Measurements from ENCODE around the gene CD40.

CD40 gene

DNA sequence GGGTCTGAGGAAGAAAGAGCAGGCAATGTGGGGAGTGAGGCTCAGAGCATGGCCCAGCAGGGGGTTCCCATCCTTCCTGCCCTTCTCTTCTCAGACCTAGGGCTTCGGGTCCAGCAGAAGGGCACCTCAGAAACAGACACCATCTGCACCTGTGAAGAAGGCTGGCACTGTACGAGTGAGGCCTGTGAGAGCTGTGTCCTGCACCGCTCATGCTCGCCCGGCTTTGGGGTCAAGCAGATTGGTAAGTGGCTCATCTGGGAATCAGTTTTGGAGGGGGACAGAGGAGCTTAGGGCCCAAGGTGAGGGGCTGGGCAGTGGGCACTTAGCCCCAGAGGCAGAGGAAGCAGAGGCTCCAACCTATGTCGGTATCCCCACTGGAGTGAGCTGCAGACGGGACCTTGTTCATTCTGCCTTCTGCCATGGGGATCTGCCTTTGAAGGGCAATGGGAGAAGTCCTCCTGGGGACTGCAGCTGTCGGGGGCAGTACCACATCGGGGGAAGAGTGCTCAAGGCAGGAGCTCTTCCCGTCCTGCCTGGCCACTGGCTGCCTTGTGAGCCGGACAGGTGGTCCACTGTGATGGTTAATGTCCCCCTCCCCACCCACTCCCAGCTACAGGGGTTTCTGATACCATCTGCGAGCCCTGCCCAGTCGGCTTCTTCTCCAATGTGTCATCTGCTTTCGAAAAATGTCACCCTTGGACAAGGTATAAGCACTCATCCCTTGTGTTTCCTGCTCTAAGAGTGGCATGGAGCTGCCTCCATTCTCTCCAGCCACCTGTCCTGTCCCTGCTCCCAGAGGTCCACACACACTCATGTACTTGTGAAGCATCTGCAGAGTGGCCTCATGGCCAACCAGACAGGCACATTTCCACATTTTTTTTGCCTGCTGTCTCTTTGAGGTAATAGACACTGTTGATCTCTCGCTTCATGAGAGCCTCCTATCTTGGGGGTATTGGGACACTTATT is 4.7 kb downstream of the CD40 start:
- no peak for DNase-seq (ENCODE audit: low read depth, low spot score)

DNA sequence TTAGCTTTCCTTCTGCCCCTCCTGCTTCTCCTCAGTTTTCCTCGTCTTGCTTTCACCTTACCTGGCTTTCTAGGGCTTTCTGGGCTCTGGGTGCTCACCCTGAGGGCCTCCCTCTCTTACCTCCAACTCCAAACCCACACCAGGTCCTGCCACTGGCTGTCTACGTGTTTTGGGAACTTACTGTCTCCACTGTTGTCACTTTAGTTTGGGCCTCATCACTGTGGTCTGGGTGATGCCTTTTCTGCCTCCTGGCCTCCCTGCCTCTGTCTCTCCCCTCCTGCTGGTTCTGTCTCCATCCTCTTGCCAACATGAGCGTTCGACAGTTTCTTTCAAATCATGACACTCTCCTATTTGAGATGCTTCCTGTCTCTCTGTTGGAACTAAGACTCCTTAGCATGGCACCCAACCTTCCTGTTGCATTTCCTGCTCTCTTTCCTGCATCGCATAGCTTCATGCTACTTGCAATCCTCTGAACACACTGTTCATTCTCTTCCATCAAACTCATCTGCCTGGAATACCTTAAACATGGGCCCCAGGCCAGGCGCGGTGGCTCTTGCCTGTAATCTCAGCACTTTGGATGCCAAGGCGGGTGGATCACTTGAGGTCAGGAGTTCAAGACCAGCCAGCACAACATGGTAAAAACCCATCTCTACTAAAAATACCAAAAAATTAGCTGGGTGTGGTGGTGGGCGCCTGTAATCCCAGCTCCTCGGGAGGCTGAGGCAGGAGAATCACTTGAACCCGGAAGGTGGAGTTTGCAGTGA is 5.5 kb downstream of the CD40 start:
- DNase-seq (ENCODE audit: low read depth, low spot score): no peak

DNA sequence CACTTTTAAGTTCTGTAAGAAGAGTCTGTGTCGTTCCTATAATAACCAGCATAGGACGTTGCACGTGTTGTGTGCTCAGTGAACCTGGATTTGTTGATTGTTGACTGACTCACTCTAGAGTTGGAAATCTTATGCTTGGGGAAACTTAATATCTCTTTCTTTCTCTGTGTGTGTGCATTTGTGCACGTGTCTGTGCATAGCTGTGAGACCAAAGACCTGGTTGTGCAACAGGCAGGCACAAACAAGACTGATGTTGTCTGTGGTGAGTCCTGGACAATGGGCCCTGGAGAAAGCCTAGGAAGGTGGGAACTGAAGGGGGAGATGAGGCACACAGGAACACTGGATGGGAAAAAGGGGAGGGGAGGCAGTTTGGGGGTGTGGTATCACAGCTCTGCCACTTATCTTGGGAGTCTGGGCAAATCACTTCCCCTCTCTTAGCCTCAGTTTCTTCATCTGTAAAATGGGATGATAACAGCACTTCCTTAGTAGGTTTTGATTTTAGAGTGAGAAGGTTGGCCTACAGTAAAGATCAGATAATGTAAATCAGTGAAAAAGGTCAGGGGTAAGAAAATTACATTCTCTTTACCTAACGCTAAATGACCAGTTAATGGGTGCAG is 8.4 kb downstream of the CD40 start:
- no peak for DNase-seq (ENCODE audit: low read depth, low spot score)

DNA sequence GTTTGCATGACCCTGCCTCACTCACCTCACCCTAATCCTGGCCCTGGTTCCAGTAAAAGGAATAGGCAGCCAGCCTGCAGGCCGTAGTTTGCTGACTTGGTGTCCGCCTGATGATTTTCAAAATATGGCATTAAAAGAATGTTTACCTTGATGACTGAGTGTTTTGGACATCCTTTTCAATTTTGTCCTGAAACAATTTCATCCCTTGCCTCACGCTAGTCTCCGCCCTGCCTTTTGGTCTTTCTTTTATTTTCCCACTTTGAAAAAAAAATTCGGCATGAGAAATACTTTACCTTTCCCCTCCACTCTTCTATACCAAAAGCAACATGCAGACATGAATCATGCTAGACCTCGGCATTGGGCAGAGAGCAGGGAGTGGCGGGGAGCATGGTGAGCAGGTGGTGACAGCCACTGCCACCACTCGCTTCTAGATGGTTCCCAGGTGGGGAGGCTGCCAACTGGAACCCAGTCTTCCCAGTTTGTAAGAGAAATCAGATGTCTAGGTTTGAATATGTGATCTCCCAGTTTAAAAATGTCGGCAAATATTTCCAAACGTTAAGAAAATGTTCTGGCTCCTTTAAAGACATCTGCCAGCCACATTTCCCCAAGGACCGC is 9.4 kb downstream of the CD40 start:
- DNase-seq (ENCODE audit: low read depth, low spot score): no peak

DNA sequence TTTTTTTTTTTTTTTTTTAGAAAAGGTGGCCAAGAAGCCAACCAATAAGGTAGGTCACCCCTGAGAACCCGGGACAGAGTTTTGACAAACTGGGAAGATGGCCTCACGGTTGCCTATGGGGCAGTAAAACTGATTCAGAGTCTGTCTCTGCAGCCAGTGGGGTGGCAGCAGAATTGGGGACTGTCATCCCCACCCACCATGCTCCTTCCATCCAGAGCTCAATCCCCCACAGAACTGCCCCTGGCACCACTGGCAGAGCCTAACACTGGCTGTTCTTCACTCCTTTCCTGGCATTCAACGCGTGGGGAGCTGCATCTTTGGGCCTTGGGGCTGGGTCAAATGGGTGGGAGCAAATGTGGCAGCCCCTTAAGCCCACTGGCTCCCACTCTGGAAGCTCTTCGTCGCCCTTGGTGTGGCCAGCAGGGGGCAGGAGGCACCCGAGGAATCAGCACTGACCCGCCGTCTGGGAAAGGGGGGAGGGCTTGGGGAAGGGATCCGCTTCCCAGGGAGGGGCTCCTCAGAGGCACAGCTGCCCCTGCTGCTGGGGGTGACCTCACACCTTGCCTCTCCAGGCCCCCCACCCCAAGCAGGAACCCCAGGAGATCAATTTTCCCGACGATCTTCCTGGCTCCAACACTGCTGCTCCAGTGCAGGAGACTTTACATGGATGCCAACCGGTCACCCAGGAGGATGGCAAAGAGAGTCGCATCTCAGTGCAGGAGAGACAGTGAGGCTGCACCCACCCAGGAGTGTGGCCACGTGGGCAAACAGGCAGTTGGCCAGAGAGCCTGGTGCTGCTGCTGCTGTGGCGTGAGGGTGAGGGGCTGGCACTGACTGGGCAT is 10.4 kb downstream of the CD40 start:
- peak; percentile 52 for DNase-seq (ENCODE audit: low read depth, low spot score)

DNA sequence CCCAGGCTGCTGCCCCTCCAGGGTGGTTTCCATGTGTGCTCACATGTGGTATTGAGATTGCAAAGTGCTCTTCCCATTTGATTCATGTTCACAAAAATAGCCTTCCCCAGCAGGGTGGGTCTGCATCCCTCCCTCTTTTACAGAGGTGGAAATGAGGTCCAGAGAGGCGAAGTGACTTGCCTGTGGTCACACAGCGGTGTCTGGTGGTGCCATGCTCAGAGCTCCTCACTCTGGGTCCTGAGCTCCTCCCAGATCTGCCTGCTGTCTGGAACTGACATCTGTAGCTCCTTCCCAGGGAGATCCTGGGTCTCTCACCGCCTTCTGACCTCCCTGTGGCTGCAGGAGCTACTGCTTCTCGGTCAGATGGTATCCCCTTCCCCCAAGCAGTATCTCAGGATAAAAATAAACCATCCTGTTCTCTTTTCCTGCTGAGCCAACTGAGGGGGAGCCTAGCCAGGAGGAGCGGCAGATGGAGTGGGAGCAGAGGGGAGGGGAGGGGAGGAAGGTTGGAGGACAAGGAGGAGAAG is 11.9 kb downstream of the CD40 start:
- DNase-seq (ENCODE audit: low read depth, low spot score): no peak

DNA sequence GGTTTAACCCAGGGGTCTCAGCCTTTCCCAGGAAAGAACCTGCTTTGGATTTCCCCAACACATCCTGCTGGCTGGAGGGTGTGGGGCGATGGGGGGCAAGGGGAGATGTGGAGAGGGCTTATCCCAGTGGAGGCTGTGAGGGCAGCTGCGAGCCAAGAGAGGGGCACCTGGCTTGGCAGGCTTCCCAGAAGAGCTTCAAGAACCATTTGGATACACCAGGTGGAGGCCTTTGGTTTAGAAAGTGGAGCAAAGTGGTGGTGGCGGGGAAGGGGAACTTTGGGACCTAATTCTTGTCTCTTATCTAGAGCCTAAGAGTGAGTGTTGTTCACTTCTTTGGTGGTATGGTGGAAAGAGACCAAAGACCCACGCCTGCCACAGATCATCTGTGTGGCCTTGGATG is 12.4 kb downstream of the CD40 start:
- no peak for DNase-seq (ENCODE audit: low read depth, low spot score)

DNA sequence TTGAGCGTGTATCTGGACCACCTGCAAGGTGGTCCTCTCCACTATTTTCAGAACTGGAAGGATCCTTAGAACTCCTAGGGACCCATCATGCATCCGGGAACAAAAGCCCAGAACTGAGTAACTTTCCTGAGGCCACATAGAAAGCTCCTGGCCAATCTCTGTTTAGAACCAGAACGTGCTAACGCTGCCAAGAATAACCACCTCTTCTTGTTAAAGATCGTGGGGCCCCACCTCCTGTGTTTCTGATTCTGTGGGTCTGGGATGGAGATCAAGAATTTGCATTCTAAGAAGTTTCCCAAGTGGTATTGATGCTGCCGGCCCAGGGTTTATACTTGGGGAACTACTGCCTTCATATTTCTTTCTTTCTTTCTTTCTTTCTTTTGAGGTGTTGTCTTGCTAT is 13.3 kb downstream of the CD40 start:
- DNase-seq (ENCODE audit: low read depth, low spot score): peak; percentile 85

DNA sequence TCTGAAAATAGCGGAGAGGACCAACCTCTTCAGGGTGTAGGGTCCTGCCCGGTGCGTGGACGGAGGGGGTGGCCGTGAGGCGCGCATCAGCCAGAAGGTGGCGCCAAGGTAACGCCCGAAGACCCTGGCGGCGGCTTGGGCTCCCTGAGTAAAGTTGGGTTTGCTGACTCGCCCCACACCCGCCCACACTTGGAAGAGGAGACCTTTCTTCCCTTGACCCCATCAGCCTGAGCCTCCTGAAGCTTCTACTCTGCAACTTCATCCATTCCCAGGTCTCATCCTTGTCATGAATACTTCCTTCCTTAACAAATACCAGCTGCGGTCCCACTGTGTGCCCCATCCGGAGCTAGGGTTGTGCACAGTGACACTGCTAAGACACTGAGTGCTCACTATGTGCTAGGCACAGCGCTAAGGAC is 14.6 kb downstream of the CD40 start:
- DNase-seq (ENCODE audit: low read depth, low spot score): peak; percentile 85

DNA sequence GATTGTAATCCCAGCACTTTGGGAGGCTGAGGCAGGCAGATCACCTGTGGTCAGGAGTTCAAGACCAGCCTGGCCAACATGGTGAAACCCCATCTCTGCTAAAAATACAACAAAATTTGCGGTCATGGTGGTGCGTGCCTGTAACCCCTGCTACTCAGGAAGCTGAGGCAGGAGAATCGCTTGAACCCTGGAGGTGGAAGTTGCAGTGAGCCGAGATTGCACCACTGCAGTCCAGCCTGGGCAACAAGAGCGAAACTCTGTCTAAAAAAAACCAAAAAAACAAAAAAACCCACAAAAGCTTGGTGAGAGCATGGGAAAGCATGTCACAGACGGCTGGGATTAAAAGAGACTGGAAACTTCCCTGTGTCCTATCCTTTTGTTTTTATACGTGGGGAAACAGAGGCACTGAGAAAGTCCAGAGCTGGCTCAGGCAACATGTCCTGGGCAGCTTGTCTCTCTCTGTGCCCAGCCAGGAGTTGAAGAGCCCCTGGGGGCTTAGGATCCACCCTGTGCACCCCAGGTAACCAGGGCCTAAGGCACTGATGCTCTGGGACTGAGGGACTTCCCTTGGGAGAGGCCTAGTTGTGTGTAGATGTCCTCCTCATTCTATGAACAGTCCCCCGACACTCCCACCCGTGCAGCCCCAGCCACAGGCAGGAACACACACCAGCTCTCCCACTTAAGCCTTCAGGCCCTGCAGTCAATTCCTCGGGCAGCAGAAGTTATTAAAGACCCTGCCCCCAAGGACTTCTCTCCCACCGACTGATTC is 16.0 kb downstream of the CD40 start:
- no peak for DNase-seq (ENCODE audit: low read depth, low spot score)

DNA sequence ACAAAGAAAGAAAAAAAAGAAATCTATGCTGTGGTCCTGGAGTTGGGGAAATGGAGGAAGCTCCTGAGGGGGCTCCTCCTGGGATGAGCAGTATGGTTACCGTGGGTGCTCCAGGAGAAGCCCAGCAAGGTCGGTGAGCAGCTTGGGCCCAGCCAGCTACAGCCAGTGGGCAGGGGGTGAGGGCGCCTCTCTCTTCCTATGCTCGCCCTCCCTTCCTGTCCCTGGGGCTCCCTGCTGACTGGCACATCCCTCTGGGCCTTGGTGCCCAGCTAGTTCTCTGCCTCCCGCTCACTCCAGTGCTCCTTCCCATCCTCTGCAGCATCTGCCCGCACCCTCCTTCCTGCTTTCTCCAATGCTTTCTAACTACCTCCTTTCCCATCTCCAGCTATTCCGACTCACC is 16.6 kb downstream of the CD40 start:
- DNase-seq (ENCODE audit: low read depth, low spot score): no peak

DNA sequence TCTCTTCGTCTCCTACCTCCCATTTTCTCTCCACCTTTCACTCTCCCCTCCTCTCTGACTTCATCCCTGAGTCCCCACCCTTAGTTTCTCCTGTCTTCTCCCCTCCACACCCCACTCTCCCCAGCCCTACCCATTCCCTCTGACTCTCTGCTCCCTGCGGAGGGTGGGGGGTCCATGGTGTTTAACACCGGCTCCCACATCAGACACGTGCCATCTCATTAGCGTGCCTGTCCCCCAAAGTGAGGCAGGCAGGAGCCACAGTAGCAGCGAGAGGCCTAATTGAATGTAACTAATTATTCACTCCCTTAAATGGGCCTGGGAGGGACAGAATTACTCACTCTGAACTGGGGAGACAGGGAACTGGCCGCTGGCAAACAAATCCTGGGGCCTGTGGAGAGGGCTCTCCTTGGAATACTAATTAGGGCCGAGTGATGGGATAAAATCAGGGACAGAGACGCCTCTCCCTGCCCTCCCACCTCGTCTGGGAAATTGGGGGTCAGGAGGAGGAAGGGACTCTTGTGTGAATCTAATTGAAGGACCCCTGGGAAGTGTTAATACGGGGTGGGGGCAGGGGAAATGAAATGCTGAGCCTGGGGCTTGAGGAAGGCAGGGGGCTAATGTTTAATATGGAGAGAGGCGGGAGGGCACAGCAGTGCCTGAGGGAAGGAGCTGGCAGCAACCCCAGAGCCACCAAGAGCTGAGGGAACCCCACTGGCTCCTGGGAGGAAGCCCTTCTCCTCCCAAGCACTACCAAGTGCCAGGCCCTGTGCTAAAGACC is 17.9 kb downstream of the CD40 start:
- no peak for DNase-seq (ENCODE audit: low read depth, low spot score)

DNA sequence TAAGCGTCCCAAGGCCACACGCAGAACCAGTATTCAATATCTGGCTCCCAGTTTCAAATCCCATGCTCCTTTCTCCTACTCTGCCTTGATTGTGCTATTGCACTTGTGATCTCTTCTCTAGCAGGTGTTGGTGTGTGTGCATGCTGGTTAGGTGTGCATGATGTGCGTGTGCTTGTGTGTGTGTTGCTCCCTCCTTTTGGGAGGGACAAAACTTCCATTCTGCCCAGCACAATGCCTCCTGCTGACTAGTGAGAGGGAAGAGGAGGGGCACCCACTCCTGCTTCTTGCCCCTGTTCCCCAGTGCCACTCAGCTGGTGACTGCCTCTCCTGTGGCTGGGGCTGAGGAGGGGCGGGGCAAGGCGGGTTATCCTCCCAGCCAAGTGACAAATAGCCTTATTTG is 19.7 kb downstream of the CD40 start:
- DNase-seq (ENCODE audit: low read depth, low spot score): no peak

DNA sequence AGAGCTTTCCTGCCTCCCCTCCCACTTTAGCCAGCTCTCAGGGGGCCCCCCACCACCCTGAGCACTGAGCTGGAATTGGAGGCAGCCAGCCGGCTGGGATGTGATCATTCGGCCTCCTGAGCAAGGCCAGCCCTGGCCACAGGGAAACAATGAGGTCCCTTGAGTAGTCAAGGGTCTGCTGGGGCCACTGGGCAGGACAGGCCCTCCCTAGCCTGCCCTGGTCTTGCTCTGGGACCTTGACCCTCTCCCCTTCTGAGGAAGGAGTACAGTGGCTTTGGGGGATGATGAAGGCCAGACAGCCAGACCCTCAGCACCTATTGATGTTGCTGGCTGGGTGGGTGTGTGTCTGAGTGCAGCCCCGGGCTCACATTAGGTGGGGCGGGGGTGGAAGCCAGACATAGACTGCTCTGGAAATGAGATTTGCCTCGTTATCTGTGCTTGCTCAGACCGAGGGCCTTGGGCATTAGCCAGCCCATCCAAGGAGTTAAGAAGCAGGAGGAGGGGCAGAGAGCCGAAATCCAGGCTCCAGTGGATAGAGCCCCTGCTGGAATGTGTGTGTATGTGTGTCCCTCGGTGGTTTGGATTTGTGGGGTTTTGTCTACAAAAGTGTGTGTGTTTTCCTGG is 21.3 kb downstream of the CD40 start:
- DNase-seq (ENCODE audit: low read depth, low spot score): peak; percentile 33

DNA sequence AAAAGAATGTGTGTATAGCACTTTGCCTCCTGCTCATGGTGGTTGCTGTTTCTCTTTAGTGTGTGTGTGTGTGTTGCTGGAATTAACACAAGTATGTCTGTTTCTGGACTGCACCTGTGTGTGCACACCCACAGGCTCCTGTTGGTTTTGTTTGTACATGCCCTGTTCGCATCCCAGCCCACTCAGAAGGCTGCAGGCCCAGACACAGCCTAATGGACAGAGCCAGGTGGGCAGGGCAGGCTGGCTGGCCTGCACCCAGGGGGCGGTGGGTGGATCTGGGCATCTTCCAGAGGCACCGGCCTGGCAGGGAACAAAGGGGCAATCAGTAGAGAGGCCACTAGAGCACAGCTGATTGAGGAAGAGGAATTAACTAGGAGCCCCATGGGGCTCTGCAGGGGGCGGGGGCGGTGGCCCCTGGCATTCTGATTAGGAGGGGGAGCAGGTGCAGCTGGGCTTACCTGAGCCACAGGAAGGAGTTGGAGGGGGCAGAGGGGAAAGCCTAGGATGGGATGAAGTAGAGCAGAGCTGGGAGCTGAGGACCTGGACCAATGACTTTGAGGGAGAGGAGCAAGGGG is 21.9 kb downstream of the CD40 start:
- DNase-seq (ENCODE audit: low read depth, low spot score): peak; percentile 18

DNA sequence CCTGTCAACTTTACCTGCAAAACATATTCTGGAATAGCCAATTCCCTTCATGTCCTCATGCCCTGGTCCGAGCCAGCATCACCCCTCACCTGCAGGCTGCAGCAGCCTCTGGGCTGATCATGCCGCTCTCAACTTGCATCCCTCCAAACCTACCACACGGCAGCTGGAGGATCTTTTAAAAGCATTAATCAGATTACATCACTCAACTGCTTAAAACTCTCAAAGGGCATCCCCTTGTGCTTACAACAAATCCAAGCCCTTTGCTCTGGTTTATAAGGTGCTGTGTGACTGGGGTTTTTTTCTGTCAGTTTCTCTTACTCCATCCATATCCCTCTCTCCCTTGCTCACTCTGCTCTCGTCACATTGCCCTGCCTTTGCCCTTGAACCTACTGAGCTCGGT is 24.0 kb downstream of the CD40 start:
- DNase-seq (ENCODE audit: low read depth, low spot score): no peak

DNA sequence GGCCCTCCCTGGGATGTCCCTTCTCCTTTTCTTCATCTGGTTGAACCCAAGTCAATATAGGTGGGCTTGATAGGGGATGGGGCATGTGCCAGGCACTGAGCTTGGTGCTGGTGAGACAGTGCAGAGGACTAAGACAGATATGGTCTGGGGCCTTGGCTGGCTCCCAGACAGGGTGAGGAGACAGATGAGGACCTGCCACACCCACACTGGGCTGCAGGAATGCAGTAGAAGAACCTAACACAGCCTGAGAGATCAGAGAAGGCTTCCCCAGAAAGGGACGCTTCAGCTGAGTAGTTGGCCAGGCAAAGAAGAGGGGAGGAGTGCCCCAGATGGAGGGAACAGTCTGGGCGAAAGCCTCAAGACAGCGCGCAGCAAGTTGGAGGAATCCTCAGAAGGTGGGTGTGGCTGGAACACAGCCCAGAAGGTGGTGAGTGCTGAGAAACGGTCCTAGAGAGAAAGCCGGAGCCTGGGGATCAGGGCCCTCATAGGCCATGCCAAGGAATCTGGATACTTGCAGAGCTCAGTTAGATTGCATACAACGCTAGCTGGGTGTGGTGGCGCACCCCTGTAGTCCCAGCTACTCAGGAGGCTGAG is 26.4 kb downstream of the CD40 start:
- no peak for DNase-seq (ENCODE audit: low read depth, low spot score)

DNA sequence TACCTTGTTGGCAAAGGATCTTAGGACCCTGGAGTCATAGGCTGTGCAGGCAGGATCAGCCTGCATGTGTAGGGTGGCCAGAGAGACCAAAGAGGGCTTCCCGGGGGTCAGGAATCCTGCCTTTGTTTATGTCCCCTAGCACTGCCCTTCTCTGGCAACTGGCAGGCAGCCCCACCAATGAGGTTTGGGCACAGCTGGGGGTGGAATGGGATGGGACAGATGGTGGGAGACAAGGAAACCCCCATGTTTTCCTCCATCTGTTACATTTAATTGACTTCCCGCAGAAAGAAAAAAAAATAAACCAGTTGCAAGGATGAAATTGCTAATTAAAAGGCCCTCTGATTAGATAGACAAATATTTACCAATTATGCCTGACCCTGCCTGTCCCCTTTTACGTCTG is 27.6 kb downstream of the CD40 start:
- no peak for DNase-seq (ENCODE audit: low read depth, low spot score)

Measured in astrocyte of the hippocampus (primary cell).